ENCODE data around the gene GPR107.
A peak's percentile ranks its signal among the peaks of the same experiment; 100 is the strongest.

The GPR107 gene

DNA sequence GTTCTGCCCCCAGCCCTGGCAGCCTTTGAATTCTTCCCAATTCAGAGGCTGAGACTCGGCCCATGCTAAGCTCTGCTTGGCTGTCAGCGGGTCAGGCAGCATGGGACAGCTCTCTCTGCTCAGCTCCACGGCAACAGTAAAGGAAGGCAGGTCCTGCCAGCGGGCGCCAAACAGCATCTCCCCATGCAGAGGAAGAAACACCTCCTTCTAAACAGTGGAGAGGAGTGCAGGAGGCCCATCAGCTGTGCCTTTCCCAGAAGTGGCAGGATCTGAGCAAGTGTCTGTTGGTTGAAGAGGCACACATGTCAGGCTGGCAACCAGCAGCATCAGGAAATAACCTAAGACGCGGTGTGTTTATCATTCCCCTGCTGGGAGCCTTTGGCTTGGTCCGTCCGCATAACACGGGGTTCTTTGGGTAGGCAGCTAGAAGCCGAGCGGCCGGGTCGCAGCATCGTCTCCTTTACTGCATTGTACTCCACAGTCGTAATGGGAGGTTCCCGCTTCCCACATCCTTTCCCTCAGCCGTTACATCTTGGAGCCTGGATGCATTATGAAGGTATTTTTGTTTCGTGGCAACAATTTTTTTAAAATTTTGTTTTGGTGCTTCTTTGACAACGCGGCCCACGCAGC, 75.8 kb downstream of the GPR107 start:
- peak; percentile 71 for ATAC-seq
- TF ChIP-seq ZFP3 (CRISPR knock-in tag; IDR thresholded peaks at IDR 0.05) (no peak), ZNF565 (CRISPR knock-in tag; conservative IDR thresholded peaks at IDR 0.05; ENCODE audit: low read depth) (no peak), ZNF70 (CRISPR knock-in tag; IDR thresholded peaks at IDR 0.05) (no peak), GLIS3 (CRISPR knock-in tag; IDR thresholded peaks at IDR 0.05) (no peak), ISL1 (CRISPR knock-in tag; IDR thresholded peaks at IDR 0.05) (no peak), RARB (CRISPR knock-in tag; IDR thresholded peaks at IDR 0.05) (no peak), OSR1 (CRISPR knock-in tag; IDR thresholded peaks at IDR 0.05) (no peak)
- TF ChIP-seq, protein P1, sequence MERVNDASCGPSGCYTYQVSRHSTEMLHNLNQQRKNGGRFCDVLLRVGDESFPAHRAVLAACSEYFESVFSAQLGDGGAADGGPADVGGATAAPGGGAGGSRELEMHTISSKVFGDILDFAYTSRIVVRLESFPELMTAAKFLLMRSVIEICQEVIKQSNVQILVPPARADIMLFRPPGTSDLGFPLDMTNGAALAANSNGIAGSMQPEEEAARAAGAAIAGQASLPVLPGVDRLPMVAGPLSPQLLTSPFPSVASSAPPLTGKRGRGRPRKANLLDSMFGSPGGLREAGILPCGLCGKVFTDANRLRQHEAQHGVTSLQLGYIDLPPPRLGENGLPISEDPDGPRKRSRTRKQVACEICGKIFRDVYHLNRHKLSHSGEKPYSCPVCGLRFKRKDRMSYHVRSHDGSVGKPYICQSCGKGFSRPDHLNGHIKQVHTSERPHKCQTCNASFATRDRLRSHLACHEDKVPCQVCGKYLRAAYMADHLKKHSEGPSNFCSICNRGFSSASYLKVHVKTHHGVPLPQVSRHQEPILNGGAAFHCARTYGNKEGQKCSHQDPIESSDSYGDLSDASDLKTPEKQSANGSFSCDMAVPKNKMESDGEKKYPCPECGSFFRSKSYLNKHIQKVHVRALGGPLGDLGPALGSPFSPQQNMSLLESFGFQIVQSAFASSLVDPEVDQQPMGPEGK (CRISPR knock-in tag; IDR thresholded peaks at IDR 0.05; ENCODE audit: borderline replicate concordance) = no peak

DNA sequence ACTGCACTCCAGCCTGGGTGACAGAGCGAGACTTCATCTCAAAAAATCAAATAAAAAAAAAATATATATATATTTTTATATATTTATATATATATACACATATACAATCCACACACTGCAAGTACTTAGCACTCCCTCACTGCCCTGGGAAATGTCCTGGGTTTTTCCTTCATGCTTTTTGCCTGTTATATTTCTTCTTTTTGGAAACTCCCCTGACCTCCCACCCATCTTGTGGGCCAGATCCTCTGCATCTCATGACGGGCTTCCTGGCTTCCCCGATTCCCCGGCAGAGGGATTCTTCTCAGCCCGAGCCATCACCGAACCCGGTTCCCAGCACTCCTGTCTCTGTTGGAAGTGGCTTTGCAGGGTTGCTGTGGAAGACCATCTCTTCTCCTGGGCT, 79.0 kb downstream of the GPR107 start:
- ATAC-seq = no peak
- TF ChIP-seq TCF4 (CRISPR knock-in tag; IDR thresholded peaks at IDR 0.05; ENCODE audit: borderline replicate concordance) (no peak), ZC3H10 (CRISPR knock-in tag; IDR thresholded peaks at IDR 0.05) (no peak), ISL1 (CRISPR knock-in tag; IDR thresholded peaks at IDR 0.05) (no peak), CSDC2 (CRISPR knock-in tag; IDR thresholded peaks at IDR 0.05) (no peak), ESRRG (CRISPR knock-in tag; IDR thresholded peaks at IDR 0.05) (no peak), GLIS3 (CRISPR knock-in tag; IDR thresholded peaks at IDR 0.05) (no peak), PPARA (CRISPR knock-in tag; IDR thresholded peaks at IDR 0.05; ENCODE audit: borderline replicate concordance) (no peak), BACH2 (CRISPR knock-in tag; IDR thresholded peaks at IDR 0.05; ENCODE audit: borderline replicate concordance) (no peak), TOX (CRISPR knock-in tag; IDR thresholded peaks at IDR 0.05; ENCODE audit: borderline replicate concordance) (no peak), ZFP3 (CRISPR knock-in tag; IDR thresholded peaks at IDR 0.05) (no peak), RARB (CRISPR knock-in tag; IDR thresholded peaks at IDR 0.05) (no peak), OSR1 (CRISPR knock-in tag; IDR thresholded peaks at IDR 0.05) (no peak), ARNTL (CRISPR knock-in tag; IDR thresholded peaks at IDR 0.05; ENCODE audit: borderline replicate concordance, low read depth) (no peak), SNAI2 (CRISPR knock-in tag; IDR thresholded peaks at IDR 0.05) (no peak), ZNF565 (CRISPR knock-in tag; conservative IDR thresholded peaks at IDR 0.05; ENCODE audit: low read depth) (no peak), ZNF70 (CRISPR knock-in tag; IDR thresholded peaks at IDR 0.05) (no peak)
- TF ChIP-seq, protein P1 (CRISPR knock-in tag; IDR thresholded peaks at IDR 0.05; ENCODE audit: borderline replicate concordance) = no peak
- TF ChIP-seq, protein P2, sequence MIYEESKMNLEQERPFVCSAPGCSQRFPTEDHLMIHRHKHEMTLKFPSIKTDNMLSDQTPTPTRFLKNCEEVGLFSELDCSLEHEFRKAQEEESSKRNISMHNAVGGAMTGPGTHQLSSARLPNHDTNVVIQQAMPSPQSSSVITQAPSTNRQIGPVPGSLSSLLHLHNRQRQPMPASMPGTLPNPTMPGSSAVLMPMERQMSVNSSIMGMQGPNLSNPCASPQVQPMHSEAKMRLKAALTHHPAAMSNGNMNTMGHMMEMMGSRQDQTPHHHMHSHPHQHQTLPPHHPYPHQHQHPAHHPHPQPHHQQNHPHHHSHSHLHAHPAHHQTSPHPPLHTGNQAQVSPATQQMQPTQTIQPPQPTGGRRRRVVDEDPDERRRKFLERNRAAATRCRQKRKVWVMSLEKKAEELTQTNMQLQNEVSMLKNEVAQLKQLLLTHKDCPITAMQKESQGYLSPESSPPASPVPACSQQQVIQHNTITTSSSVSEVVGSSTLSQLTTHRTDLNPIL (CRISPR knock-in tag; IDR thresholded peaks at IDR 0.05; ENCODE audit: low read depth) = no peak
- TF ChIP-seq, protein P3, sequence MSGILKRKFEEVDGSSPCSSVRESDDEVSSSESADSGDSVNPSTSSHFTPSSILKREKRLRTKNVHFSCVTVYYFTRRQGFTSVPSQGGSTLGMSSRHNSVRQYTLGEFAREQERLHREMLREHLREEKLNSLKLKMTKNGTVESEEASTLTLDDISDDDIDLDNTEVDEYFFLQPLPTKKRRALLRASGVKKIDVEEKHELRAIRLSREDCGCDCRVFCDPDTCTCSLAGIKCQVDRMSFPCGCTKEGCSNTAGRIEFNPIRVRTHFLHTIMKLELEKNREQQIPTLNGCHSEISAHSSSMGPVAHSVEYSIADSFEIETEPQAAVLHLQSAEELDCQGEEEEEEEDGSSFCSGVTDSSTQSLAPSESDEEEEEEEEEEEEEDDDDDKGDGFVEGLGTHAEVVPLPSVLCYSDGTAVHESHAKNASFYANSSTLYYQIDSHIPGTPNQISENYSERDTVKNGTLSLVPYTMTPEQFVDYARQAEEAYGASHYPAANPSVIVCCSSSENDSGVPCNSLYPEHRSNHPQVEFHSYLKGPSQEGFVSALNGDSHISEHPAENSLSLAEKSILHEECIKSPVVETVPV (CRISPR knock-in tag; IDR thresholded peaks at IDR 0.05) = no peak
- TF ChIP-seq, protein P4, sequence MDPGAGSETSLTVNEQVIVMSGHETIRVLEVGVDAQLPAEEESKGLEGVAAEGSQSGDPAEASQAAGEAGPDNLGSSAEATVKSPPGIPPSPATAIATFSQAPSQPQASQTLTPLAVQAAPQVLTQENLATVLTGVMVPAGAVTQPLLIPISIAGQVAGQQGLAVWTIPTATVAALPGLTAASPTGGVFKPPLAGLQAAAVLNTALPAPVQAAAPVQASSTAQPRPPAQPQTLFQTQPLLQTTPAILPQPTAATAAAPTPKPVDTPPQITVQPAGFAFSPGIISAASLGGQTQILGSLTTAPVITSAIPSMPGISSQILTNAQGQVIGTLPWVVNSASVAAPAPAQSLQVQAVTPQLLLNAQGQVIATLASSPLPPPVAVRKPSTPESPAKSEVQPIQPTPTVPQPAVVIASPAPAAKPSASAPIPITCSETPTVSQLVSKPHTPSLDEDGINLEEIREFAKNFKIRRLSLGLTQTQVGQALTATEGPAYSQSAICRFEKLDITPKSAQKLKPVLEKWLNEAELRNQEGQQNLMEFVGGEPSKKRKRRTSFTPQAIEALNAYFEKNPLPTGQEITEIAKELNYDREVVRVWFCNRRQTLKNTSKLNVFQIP (CRISPR knock-in tag; IDR thresholded peaks at IDR 0.05; ENCODE audit: borderline replicate concordance, low read depth) = no peak

DNA sequence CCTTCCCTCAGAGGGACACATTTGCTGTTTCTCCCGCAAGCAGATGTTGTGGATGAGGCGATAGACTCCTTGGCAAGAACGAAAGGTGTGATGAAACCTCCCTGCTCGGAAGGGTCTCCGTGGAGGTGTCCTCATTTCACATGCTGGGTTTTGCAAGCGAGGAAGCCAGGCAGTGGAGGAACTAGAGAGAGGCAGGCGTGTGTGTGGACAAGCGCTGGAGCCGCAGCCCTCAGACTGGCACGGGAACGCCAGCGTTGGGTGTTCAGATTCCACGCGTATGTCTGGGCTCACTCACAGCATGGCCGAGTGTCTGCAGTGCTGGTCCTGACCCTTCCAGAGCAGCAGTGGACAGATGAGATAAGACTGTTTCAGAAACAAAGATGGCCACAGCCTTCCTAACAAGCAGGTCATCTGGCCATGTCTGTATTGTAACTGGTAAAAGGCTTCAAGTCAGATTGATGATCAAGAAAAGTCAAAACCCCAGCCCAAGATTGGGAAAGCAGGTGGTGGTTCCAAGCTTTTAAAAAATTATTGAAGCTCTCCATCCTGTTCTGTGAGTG, 83.5 kb downstream of the GPR107 start:
- ATAC-seq = no peak
- TF ChIP-seq, protein P3 (CRISPR knock-in tag; IDR thresholded peaks at IDR 0.05) = no peak
- no peak for TF ChIP-seq OSR1 (CRISPR knock-in tag; IDR thresholded peaks at IDR 0.05)
- no peak for TF ChIP-seq ZFP3 (CRISPR knock-in tag; IDR thresholded peaks at IDR 0.05)
- TF ChIP-seq ESRRG (CRISPR knock-in tag; IDR thresholded peaks at IDR 0.05) = no peak
- TF ChIP-seq, protein P1 (CRISPR knock-in tag; IDR thresholded peaks at IDR 0.05; ENCODE audit: borderline replicate concordance) = no peak
- TF ChIP-seq GLIS3 (CRISPR knock-in tag; IDR thresholded peaks at IDR 0.05) = no peak
- no peak for TF ChIP-seq TCF4 (CRISPR knock-in tag; IDR thresholded peaks at IDR 0.05; ENCODE audit: borderline replicate concordance)
- no peak for TF ChIP-seq RARB (CRISPR knock-in tag; IDR thresholded peaks at IDR 0.05)
- no peak for TF ChIP-seq ZFP30 (CRISPR knock-in tag; IDR thresholded peaks at IDR 0.05)
- TF ChIP-seq ISL1 (CRISPR knock-in tag; IDR thresholded peaks at IDR 0.05) = no peak
- TF ChIP-seq SNAI2 (CRISPR knock-in tag; IDR thresholded peaks at IDR 0.05) = no peak
- no peak for TF ChIP-seq BACH2 (CRISPR knock-in tag; IDR thresholded peaks at IDR 0.05; ENCODE audit: borderline replicate concordance)
- no peak for TF ChIP-seq ZC3H10 (CRISPR knock-in tag; IDR thresholded peaks at IDR 0.05)
- TF ChIP-seq, protein P2 (CRISPR knock-in tag; IDR thresholded peaks at IDR 0.05; ENCODE audit: low read depth) = no peak
- TF ChIP-seq ZNF70 (CRISPR knock-in tag; IDR thresholded peaks at IDR 0.05) = no peak
- no peak for TF ChIP-seq TOX (CRISPR knock-in tag; IDR thresholded peaks at IDR 0.05; ENCODE audit: borderline replicate concordance)
